Suprapubic skin (tissue), 3 donors: ENCODE measurements around the gene PITPNM2.

Experiments used
- CTCF ChIP-seq, 2 donors: fragments of 200-600 bp in 1 of 2; fragments of 450-650 bp in 1 of 2; sonication (generic) in 1 of 2; IDR thresholded peaks; one replicate each; pipeline ENCODE4 v1.5.1; 2016 to 2019; ENCODE audit warnings: antibody characterized with exemption in 2 of 2, mild to moderate bottlenecking in 1 of 2, moderate library complexity in 1 of 2
- EP300 ChIP-seq: sonication (generic); formaldehyde crosslinking; IDR thresholded peaks from one replicate; pipeline ENCODE4 v1.6.1; 2017; ENCODE audit warnings: antibody characterized with exemption
- POLR2A ChIP-seq, 2 donors: fragments of 450-650 bp; IDR thresholded peaks; one replicate each; pipeline ENCODE4 v1.6.1; 2017; ENCODE audit warnings: antibody characterized with exemption in 2 of 2, mild to moderate bottlenecking in 2 of 2, moderate library complexity in 2 of 2

- TF ChIP-seq CTCF (IDR thresholded peaks at IDR 0.05), result no peak
- TF ChIP-seq POLR2A (IDR thresholded peaks at IDR 0.05), result no peak
- no peak for TF ChIP-seq EP300
Measured at GRCh38 chr12:123134826-123135225, 16.1 kb downstream of the PITPNM2 start.
